C4-2B (cell line): Measurements from ENCODE around the gene TMEM61.

Experiments used
- H3K27ac ChIP-seq: fragments of 450-650 bp; 2 replicates; pipeline ENCODE4 v1.5.1; 2017
- ZFX ChIP-seq: fragments of 450-650 bp; IDR thresholded peaks from 2 replicates; pipeline ENCODE4 v1.6.1; 2017
- TF ChIP-seq, protein P1 (sequence below): fragments of 450-650 bp; conservative IDR thresholded peaks from 2 replicates; pipeline ENCODE4 v1.5.1; 2017; ENCODE audit warnings: mild to moderate bottlenecking

The TMEM61 gene

DNA sequence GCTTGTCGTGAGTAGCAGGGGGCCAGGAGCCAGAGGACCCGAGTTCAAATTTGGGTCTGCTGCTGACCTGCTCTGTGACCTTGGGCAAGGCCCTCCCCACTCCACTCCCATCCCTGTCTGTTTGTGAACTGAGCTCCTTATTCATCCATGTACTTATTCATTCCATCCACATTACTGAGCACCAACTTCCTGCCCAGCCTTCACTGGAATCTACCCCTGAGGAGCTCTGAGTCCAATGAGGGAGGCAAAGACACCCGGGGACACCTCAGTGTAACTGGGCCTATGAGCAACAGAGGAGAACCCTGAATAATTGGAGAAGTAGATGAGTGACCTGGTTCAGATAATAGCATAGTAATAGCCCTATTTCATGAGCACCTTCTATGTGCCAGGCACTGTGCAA is 27.2 kb downstream of the TMEM61 start:
- no peak overlapping the region for H3K27ac ChIP-seq
- TF ChIP-seq, protein P1, sequence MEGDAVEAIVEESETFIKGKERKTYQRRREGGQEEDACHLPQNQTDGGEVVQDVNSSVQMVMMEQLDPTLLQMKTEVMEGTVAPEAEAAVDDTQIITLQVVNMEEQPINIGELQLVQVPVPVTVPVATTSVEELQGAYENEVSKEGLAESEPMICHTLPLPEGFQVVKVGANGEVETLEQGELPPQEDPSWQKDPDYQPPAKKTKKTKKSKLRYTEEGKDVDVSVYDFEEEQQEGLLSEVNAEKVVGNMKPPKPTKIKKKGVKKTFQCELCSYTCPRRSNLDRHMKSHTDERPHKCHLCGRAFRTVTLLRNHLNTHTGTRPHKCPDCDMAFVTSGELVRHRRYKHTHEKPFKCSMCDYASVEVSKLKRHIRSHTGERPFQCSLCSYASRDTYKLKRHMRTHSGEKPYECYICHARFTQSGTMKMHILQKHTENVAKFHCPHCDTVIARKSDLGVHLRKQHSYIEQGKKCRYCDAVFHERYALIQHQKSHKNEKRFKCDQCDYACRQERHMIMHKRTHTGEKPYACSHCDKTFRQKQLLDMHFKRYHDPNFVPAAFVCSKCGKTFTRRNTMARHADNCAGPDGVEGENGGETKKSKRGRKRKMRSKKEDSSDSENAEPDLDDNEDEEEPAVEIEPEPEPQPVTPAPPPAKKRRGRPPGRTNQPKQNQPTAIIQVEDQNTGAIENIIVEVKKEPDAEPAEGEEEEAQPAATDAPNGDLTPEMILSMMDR, result no peak
- TF ChIP-seq ZFX, result no peak

DNA sequence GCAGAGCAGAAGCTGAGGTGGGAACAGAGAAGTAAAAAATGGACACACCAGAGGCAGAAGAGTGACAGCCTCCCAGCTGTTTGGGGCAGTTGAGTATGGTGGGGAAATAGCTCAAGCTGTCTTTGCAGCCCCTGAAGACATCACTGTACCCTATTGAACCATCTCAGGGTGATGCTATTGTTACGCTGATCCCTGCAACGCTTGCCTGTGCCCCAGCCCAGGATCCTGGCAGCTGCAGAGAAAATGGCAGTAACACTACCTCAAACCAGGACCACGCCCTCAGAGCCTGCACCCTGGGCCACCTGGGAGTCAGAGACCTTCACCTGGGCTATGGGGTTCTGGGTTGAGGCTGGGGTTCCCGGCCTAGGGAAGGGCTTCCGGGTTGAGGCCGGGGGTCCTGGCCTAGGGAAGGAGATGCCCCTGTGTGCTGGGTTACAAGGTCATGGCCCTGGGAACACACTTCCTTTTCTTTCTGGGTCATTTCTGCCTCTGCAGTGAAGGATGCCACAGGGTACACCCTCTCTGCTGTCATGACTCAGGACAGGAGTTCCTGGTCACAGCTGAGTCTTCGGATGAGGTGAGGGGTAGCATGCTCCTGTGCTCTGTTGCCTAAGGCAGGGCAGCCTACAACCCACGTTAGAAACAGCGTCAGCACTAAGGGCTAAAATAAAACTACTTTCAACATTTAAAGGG is 29.9 kb downstream of the TMEM61 start:
- TF ChIP-seq, protein P1, result no peak
- TF ChIP-seq ZFX, result no peak
- no peak overlapping the region for H3K27ac ChIP-seq

DNA sequence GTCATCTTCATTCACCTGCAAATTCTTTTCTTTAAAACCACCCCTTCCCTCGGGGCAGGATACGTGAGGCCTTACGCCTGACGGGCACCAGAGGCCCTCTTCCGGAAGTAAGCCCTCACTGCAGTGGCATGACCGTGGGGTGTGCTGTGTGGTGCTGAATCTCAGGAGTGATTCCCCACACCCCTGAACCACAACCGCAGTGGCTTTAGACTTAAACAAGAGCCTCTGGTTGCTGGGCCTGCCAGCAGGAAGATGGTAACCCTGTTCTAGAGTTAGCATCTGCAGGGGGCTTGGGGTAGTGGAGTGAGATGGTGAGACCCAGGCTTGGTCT is 30.4 kb downstream of the TMEM61 start:
- TF ChIP-seq, protein P1, result no peak
- no peak for TF ChIP-seq ZFX
- H3K27ac ChIP-seq, result no peak overlapping the region

DNA sequence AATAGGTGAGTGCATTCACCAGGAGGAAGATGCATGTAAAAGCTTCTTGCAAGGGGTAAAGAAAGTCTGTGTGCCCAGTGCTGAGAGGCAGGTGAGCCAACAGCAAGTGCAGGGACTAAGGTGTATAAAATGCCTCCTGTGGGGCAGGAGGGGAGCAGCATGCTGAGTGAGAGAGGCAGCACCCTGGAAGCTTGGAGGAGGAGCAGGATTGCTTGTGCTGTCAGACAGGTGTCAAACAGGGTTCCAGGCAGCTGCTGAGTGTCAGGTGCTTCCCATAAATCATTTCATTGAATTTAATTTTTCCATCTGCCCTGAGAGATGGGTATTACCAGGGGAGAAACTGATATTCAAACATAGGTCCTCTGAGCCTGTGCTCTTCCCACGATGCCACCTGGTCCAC is 32.2 kb downstream of the TMEM61 start:
- no peak for TF ChIP-seq ZFX
- TF ChIP-seq, protein P1, result no peak
- H3K27ac ChIP-seq, result no peak overlapping the region

DNA sequence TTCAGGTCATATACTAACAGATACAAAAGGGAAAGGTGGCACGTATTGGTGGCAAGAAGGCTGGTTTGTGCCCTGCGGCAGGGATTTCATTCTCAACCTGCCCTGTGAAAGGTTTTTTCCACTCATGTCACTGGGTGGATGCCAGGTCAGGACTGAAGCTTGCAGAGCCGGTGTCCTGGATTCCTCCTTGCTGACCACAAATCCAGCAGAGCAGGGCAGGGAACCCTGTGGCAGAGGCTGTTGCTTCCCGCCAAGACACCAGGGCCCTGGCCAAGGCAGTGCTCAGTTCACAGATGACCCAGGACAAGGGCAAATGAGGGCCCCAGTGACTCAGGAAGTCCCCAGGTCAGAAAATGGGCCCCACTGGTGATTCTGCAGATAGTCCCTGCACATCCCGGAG is 34.7 kb downstream of the TMEM61 start:
- H3K27ac ChIP-seq, result no peak overlapping the region
- TF ChIP-seq ZFX, result no peak
- TF ChIP-seq, protein P1, result no peak

DNA sequence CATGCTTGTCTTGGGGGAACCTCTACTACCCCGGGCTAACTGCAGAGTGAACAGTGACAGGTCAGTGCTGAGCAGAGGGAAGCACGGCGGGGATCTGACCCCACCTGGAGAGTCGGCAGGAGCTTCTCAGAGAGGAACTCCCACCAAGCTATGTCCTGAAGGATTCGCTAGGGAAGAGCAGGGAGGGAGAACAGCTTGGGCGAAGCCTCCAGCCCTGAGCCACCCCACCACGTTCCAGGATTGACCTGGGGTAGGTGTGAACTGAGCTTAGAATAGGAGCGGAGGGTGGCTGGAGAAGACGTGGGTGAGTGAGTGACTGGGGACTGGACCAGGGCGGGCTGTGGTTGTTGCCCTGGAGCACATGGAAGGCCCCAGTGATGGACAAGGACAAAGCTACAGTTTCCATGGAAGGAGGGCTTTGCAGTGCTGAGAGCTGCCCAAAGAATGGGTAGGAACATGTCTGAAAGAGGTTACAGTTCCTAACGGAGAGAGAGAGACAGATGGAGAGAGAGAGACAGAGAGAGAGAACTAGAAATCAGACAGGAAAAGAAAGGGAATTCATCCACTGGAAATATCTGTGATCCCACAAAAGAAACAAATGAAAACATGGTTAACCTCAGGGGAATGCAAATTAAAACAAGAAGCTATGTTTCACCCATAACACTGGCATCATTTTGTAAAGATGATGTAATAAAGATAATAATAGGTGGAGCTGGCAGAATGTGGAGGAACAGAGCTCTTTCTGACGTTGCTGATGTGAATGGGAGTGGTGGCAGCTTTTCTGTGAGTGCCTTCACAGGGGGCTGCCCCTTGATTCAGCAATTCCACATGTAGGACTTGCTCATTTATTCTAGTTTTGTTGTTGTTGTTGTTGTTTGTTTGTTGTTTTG is 35.5 kb downstream of the TMEM61 start:
- TF ChIP-seq, protein P1, result no peak
- TF ChIP-seq ZFX, result no peak
- no peak overlapping the region for H3K27ac ChIP-seq

DNA sequence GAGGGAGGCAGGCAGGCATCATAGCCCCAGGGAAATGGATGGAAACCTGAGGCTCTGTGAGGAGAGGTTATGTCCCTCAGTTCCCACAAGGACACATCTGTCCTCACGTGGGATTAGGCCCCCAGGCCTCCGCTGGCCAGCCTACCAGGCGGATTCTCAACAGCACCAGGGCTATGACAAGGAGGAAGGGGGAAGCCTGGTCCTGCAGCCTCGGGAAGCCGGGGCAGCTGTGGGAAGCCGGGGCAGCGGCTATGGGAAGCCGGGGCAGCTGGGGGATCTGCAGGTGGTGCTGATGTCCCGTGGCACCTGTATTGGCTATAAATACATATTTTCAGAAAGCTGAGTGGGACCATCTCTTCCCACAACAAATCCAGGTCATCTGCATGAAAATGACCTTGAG is 38.0 kb downstream of the TMEM61 start:
- TF ChIP-seq, protein P1, result no peak
- no peak overlapping the region for H3K27ac ChIP-seq
